DLD1 (cell line): ENCODE measurements around the gene ADGRF5.

Source experiments
- in situ Hi-C: cut with HindIII; loops from 2 replicates; pipeline ENCODE4 v1.10.0; 2017; ENCODE audit warnings: low sequenced_read_pairs

The ADGRF5 gene, protein sequence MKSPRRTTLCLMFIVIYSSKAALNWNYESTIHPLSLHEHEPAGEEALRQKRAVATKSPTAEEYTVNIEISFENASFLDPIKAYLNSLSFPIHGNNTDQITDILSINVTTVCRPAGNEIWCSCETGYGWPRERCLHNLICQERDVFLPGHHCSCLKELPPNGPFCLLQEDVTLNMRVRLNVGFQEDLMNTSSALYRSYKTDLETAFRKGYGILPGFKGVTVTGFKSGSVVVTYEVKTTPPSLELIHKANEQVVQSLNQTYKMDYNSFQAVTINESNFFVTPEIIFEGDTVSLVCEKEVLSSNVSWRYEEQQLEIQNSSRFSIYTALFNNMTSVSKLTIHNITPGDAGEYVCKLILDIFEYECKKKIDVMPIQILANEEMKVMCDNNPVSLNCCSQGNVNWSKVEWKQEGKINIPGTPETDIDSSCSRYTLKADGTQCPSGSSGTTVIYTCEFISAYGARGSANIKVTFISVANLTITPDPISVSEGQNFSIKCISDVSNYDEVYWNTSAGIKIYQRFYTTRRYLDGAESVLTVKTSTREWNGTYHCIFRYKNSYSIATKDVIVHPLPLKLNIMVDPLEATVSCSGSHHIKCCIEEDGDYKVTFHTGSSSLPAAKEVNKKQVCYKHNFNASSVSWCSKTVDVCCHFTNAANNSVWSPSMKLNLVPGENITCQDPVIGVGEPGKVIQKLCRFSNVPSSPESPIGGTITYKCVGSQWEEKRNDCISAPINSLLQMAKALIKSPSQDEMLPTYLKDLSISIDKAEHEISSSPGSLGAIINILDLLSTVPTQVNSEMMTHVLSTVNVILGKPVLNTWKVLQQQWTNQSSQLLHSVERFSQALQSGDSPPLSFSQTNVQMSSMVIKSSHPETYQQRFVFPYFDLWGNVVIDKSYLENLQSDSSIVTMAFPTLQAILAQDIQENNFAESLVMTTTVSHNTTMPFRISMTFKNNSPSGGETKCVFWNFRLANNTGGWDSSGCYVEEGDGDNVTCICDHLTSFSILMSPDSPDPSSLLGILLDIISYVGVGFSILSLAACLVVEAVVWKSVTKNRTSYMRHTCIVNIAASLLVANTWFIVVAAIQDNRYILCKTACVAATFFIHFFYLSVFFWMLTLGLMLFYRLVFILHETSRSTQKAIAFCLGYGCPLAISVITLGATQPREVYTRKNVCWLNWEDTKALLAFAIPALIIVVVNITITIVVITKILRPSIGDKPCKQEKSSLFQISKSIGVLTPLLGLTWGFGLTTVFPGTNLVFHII (N-terminal part only)

GRCh38 chr6:46921731-46922130 is at the start of gene ADGRF5:
ADGRF5 (minus strand) TSS chr6:46921938; CDS start chr6:46906762, 15,176 bp downstream.
- in situ Hi-C loops, result no loop called here

GRCh38 chr6:46969206-46969605 is 47.5 kb upstream of the ADGRF5 start:
- in situ Hi-C loops, result no loop called here

- in situ Hi-C loops, result no loop called here
Observed at GRCh38 chr6:46967826-46968349, 46.1 kb upstream of the ADGRF5 start.

DNA sequence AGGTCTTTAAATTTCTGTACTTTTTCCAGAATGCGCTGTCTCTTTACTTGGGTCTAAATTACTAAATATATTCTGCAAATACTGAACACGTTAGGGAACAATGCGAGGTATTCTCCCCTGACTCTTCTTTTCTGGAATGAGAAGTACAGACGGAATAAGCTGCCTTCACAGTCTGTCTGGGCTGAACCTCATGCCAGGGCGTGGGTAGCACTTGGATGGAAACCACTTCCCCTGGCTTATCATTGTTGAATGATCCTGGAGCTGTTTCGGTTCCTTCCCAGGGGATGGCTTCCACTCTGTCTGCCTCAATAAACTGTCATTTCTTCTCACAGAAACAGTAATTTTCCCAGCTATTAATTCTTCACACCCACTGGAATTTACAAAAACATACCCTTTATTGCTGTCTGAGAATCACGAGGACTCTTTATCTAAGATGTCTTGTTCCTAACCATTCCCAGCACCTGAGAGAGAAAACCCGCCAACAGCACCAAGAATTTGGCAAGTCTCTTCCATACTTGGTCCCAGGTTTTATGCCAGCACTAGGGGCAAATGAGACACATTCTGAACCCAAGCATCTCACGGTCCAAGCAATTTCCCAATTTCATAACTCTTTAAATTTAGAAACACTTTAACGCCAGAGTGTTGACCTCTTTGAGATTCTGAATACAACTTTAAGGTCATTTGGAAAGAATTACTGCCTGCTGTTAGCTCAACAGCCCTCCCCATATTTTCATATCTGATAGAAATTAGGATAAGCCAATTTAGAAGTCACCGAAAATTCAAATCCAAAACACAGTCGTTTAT is 43.2 kb upstream of the ADGRF5 start:
- in situ Hi-C loops, result no loop called here

GRCh38 chr6:46963626-46964025 is 41.9 kb upstream of the ADGRF5 start:
- in situ Hi-C loops, result no loop called here

DNA sequence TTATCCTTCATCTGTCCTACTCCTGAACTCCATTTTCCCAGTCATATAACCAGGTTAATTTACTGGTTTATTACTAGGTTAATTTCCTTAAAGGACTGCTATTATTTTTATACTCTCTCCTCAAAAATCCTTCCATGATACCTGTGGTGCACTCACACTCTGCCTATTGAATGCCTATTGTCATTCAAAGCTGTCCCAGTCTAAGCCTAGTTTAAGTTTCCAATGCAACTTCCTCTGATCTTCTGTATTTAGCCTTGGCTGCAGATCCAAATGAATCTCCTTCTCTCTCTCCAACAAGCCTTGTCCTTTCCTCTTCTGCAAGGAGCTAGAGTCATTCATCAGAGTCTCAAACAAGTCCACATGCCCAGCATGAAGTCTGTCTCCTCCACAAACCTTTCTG is 41.3 kb upstream of the ADGRF5 start:
- in situ Hi-C loops, result no loop called here

DNA sequence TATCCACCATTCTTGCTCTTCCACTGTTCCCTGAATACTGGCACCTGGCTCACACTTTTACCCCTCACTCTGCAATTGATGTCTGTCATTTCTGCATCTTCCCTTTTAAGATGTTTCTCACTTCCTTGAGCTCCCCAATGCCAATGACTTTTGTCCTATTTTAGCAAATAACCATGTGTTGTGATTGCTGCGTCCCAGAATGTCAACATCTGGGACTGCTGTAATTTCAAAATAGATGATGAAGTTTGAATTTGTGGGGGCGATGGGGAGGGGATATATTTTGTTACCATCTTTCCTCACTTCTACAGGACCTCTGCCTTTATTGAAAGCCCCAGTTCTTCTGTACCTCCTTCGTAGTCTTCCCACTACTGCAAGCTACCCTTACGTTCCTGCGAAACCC is 40.0 kb upstream of the ADGRF5 start:
- in situ Hi-C loops, result no loop called here

DNA sequence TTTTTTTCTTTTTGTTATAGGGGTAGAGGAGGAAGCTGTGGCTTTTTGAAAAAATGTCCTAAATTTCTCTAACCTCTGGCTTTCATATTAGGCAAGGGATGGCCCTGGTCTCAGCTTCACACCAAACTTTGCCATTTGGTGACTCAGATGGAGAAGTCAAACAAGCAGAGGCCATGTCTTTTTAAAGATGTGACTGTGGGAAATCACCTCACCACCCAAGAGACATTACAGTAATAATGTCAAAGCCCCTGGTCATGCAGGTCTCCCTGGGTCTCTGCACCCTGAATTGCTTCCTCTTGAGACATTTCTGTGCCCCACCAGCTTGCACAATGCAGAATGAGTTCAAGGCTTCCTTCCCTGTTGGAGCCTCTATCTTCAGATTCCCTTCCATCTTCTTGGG is 39.5 kb upstream of the ADGRF5 start:
- in situ Hi-C loops, result no loop called here

GRCh38 chr6:46959419-46959818 is 37.7 kb upstream of the ADGRF5 start:
- in situ Hi-C loops, result no loop called here

DNA sequence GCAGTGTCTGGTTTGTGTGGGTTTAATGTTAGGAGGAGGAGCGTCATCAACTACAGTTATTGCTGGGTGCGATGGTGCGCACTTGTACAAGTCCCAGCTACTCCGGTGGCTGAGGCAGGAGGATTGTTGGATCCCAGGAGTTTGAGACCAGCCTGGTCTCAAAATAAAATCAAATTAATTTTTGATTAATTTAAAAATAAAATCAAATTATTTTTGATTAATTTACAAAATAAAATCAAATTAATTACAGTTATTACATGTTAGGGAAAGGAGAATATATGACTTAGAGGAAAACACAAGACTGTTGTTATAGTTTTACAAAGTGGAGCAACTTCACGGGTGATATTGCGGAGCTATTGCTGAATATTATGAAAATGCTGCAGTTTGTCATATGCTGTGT is 34.7 kb upstream of the ADGRF5 start:
- in situ Hi-C loops, result no loop called here

- in situ Hi-C loops, result no loop called here
Observed at GRCh38 chr6:46954837-46955451, 33.2 kb upstream of the ADGRF5 start.

GRCh38 chr6:46953921-46954320 is 32.2 kb upstream of the ADGRF5 start:
- in situ Hi-C loops, result no loop called here

- in situ Hi-C loops, result no loop called here
Observed at GRCh38 chr6:46949632-46950280, 28.0 kb upstream of the ADGRF5 start.

DNA sequence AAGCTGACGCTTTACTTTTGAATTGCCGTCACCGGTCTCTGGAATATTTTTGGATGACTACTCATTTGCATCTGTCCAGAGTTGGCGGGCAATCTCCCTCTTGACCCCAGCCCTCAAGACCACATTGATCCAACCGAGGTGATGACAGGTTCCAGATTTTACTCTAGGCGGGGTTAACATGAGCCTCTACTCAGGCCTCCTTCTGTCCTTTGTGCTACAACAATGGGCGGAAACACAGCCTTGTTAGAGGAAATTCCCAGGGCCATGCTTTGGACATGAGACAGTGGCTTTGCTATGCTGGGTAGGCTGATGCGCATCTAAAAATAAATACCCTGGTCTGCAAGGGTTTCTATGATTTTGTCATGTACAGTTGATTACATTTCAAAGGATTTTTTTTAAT is 27.0 kb upstream of the ADGRF5 start:
- in situ Hi-C loops, result no loop called here

DNA sequence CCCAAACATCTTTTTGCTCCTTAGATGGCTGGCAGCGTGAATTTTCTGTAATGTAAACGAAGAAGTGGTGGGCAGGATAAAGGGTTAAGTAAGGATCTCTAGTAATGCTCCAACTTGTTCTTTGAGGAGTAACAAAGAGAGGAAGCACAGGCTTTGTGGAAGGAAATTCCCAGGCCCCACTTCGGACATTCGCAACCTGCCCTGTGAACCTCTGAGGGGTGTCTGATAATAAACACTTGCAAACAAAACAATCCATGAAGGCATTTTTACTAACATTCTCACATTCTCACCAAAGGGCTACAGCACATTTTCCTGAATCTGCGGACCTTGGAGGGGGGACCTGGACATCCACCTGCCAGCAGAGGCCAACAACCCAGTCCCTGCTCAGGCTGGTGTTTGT is 25.8 kb upstream of the ADGRF5 start:
- in situ Hi-C loops, result no loop called here

DNA sequence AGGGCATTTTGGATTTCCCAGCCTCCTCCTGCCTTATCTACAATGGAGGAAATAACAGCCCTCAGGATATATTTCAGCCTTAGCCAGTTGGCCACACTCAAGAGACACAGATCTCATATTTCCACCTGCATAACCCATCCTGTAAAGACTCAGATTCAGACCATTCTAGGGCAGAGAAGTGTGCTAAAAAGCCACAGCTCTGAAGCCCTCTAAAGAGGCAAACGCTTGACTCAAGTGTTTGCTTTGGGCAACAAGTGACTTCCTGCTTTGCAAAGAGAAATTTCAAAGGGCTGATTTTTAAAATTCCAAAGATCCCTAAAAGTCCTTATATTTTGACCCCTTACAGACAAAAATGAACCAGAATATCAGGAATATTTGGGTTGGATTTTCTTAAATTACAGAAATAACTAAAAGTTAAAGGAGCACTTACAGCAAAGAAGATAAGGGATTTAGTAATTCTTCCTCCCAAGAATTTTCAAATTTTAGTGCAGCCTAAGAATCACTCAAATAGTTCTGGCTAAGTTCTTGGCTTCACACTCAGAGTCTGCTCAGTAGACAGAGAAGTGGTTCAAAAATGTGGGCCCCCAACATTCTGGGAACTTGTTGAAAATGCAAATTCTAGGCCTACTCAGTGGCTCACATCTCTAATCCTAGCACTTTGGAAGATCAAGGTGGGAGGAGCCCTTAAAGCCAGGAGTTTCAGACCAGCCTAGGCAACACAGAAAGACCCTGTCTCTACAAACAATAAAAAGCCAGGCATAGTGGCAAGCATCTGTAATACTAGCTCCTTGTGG is 18.9 kb upstream of the ADGRF5 start:
- in situ Hi-C loops, result no loop called here

DNA sequence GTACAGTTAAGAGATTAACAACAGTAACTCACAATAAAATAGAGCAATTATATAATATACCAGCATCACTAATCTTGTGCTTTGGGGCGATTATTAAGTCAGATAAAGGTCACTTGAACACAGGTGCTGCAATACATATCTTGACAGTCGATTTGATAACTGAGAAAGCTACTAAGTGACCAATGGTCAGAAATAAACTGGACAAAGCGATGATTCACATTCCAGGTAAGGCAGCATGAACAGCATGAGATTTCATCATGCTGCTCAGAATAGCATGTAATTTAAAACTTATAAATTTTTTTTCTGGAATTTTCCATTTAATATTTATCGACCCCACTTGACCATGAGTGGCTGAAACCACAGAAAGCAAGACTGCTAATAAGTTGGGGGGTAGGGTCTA is 15.9 kb upstream of the ADGRF5 start:
- in situ Hi-C loops, result no loop called here

GRCh38 chr6:46935687-46936086 is 13.9 kb upstream of the ADGRF5 start:
- in situ Hi-C loops, result no loop called here
